Measurements from ENCODE around the gene FAR2. TPM values are rescaled to one million over a fixed set of nuclear protein-coding genes. Genes with fewer than 3 reads are reported as not detected.

The FAR2 gene
- total RNA-seq, 6 donors from 2014 or later: 6.0 to 25.7 (median 15.9) TPM

DNA sequence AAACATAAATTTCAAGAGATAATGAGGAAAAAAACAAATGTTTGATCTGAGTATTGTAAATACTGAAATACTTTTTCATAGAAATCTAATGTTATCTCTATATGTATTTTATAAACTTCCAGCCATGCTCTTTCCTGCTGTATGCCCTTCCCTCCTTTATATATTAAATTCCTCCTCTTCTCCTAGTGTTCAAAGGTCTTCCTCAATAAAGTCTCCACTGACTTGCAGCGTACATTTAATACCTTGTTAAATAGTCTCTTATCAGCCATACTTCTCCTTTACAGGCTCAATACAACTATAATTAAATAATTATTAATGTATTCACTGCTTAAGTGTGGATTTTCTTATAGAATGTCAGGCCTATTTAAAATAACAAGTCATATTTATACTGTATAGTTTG lies 205.9 kb downstream of the FAR2 start:
- no peak for ATAC-seq (ENCODE audit: low FRiP score in 2 of 2)
- Histone ChIP-seq H3K27ac (no peak overlapping the region), H3K9me3 (no peaks in the 10 kb centered on the region), H3K4me1 (no peaks in the 10 kb centered on the region), H3K36me3 (peaks cover 0 to 67% (median 14%) of the 10 kb centered on the region in 4 donors), H3K27me3 (no peaks in the 10 kb centered on the region), H3K4me3 (no peak overlapping the region)
- TF ChIP-seq EP300 (IDR thresholded peaks at IDR 0.05) (no peak), POLR2AphosphoS5 (IDR thresholded peaks at IDR 0.05) (no peak), POLR2A (IDR thresholded peaks at IDR 0.05) (no peak), CTCF (IDR thresholded peaks at IDR 0.05) (no peak)
- 91 to 96% methylated on average over 1 of the region's 1 CpG for WGBS, 2 donors
- DNase-seq: no peak

DNA sequence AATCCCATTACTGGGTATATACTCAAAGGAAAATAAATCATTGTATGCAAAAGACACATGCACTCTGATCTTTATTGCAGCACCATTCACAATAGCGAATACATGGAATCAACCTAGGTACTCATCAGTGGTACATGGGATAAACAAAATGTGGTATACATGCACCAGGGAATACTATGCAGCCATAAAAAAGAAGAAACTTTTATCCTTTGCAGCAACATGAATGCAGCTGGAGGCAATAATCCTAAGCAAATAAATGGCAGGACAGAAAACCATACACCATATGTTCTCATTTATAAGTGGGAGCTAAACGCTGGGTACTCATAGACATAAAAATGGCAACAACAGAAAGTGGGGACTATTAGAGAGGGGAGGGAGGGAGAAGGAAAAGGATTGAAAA lies 216.0 kb downstream of the FAR2 start:
- H3K27ac ChIP-seq: no peak overlapping the region
- no peaks in the 10 kb centered on the region for H3K9me3 ChIP-seq
- H3K4me1 ChIP-seq: no peaks in the 10 kb centered on the region
- H3K36me3 ChIP-seq: peaks cover 0 to 64% (median 13%) of the 10 kb centered on the region in 4 donors
- DNase-seq (no peak), ATAC-seq (ENCODE audit: low FRiP score in 2 of 2) (no peak)
- 98% methylated on average over 2 of the region's 2 CpGs for WGBS, 2 donors
- no peak overlapping the region for H3K4me3 ChIP-seq
- no peaks in the 10 kb centered on the region for H3K27me3 ChIP-seq
- no peak for TF ChIP-seq EP300 (IDR thresholded peaks at IDR 0.05)
- no peak for TF ChIP-seq POLR2A (IDR thresholded peaks at IDR 0.05)
- no peak for TF ChIP-seq CTCF (IDR thresholded peaks at IDR 0.05)

GRCh38 chr12:29374012-29374411 lies 224.9 kb downstream of the FAR2 start:
- Histone ChIP-seq H3K27ac (no peak overlapping the region), H3K4me3 (no peak overlapping the region), H3K4me1 (peaks cover 0 to 9% (median under 1%) of the 10 kb centered on the region in 4 donors), H3K36me3 (peaks cover 0 to 25% (median 1%) of the 10 kb centered on the region in 4 donors), H3K9me3 (no peaks in the 10 kb centered on the region), H3K27me3 (no peaks in the 10 kb centered on the region)
- TF ChIP-seq POLR2A (IDR thresholded peaks at IDR 0.05) (no peak), CTCF (IDR thresholded peaks at IDR 0.05) (no peak)
- WGBS, 2 donors: 91 to 93% methylated on average over 2 of the region's 2 CpGs
- DNase-seq (no peak), ATAC-seq (ENCODE audit: low FRiP score in 2 of 2) (no peak)

DNA sequence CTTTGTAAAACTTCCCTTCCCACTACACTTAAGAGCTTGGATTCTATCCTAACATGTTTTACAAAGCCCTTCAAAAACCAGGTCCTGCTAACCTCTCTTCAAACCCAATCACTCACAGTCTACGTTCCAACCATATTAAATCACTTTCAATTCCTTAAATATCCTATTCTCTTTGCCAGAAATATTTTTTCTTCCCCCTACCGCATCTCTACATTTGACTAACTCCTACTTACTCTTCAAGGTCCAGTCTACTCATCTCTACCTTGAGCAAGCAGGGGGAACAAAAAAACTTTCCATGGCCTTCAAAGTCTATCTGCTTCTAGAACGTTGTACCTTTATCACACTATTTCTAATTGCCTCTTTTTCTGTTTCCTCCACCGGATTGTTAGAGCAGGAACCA lies 225.8 kb downstream of the FAR2 start:
- 64 to 80% methylated on average over 4 of the region's 4 CpGs for WGBS, 2 donors
- ATAC-seq (ENCODE audit: low FRiP score in 2 of 2): no peak
- peaks cover 0 to 16% (median 1%) of the 10 kb centered on the region in 4 donors for H3K36me3 ChIP-seq

More for the DNA sequence above, 225.8 kb downstream of the FAR2 start:
- H3K9me3 ChIP-seq: no peaks in the 10 kb centered on the region
- H3K27ac ChIP-seq: no peak overlapping the region
- no peak for DNase-seq
- H3K4me1 ChIP-seq: peaks cover 8 to 18% (median 9%) of the 10 kb centered on the region in 4 donors
- H3K4me3 ChIP-seq: no peak overlapping the region
- H3K27me3 ChIP-seq: no peaks in the 10 kb centered on the region
- TF ChIP-seq POLR2AphosphoS5 (IDR thresholded peaks at IDR 0.05) (no peak), EP300 (IDR thresholded peaks at IDR 0.05) (no peak), CTCF (IDR thresholded peaks at IDR 0.05) (no peak), POLR2A (IDR thresholded peaks at IDR 0.05) (no peak)

All from upper lobe of left lung (tissue), 6 donors.